ENCODE results near the gene MACROD2. TPM values are rescaled to one million over a fixed set of nuclear protein-coding genes. Genes with fewer than 3 reads are reported as not detected.

MACROD2 gene
- total RNA-seq, 1 donor from 2014 or later: not detected

DNA sequence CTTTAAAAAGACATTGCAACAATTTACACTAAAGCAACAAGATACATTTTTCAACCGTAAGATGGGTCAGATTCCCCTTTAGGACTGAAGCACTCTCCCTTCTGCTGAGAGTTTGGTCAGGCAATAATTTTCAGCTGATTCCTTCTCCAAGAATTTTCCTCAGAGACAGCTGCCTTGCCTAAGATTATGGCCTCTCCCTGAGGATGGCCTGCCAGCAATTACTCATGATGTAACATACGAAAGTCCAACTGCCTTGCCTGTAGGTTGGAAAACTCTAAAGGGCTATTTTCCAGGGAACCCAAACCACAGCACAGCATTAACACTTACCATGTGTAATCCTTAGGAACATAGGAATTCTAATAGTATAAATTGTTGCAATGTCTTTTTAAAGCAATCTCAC, 571.2 kb downstream of the MACROD2 start:
- Mint-ChIP-seq H3K9me3 (peaks cover 27% of the 10 kb centered on the region), H3K27ac (no peak overlapping the region), H3K27me3 (ENCODE audit: low read depth) (no peaks in the 10 kb centered on the region), H3K4me3 (ENCODE audit: low read depth) (no peak overlapping the region), H3K36me3 (ENCODE audit: low read depth) (no peaks in the 10 kb centered on the region), H3K4me1 (ENCODE audit: low read depth) (no peaks in the 10 kb centered on the region)
- DNase-seq (ENCODE audit: low spot score): no peak
- intact Hi-C loops (cut with micrococcal nuclease): no loop called here

DNA sequence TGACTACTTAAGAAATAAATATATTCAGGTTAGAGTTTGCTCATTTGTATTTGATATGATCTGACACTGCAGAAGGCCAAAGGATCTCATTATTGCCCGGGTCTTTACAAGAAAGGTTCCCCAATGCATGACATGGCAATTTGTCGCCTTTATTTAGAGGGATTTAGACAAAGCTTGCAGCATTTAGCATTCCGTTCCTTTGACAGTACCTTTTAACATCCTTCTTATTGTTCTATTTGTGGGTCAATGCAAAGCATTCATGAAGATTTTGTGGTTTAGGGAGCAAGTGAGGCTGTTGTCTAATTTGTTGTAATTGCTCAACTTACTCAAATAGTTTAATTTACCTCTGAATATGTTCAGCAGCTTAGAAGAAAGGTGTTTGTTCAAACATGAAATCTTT, 572.9 kb downstream of the MACROD2 start:
- H3K27me3 Mint-ChIP-seq (ENCODE audit: low read depth): no peaks in the 10 kb centered on the region
- H3K4me3 Mint-ChIP-seq (ENCODE audit: low read depth): no peak overlapping the region
- H3K27ac Mint-ChIP-seq: no peak overlapping the region
- intact Hi-C loops (cut with micrococcal nuclease): no loop called here
- no peaks in the 10 kb centered on the region for H3K4me1 Mint-ChIP-seq (ENCODE audit: low read depth)
- H3K36me3 Mint-ChIP-seq (ENCODE audit: low read depth): no peaks in the 10 kb centered on the region
- DNase-seq (ENCODE audit: low spot score): no peak
- peaks cover 23% of the 10 kb centered on the region for H3K9me3 Mint-ChIP-seq

DNA sequence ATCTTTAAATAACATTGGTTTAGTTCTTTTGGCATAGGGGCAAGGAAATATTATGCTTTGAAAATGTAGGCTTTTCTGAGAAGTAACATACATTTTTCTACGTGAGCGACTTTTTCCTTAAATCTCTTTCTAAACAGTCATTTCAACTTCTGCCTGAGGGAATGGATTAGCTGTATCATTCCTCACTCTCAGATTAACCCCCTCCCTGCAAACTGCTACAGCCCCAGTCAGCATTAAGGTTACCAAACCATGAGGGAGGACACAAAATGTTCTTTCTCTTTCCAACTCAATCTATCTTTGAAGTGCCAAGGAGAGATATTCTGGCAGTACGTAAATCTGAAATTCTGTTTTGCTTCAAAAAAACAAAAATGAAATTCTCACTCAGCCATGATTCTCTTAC, 573.4 kb downstream of the MACROD2 start:
- Mint-ChIP-seq H3K27ac (no peak overlapping the region), H3K4me1 (ENCODE audit: low read depth) (no peaks in the 10 kb centered on the region), H3K36me3 (ENCODE audit: low read depth) (no peaks in the 10 kb centered on the region), H3K9me3 (peaks cover 22% of the 10 kb centered on the region), H3K4me3 (ENCODE audit: low read depth) (no peak overlapping the region), H3K27me3 (ENCODE audit: low read depth) (no peaks in the 10 kb centered on the region)
- intact Hi-C loops (cut with micrococcal nuclease): no loop called here
- no peak for DNase-seq (ENCODE audit: low spot score)

DNA sequence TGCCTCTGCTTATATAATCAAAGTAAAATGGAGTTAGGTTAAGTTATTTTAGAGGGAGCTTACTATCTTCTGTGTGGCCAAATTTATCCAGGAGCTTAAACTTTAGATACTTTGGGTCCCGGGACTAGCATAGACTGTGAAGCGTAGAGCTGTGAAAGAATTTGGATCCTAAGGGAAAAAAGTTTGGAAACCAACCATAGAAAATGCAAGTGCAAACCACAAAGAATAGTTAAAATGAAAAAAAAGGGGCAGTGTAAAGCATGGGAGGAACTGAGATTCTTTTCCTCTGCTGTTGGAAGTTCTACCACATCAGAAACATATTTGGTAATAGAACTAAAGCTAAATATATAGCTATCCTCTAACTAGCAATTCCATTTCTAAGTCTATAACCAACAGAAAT, 574.3 kb downstream of the MACROD2 start:
- intact Hi-C loops (cut with micrococcal nuclease): no loop called here
- H3K9me3 Mint-ChIP-seq: peaks cover 23% of the 10 kb centered on the region
- H3K4me3 Mint-ChIP-seq (ENCODE audit: low read depth): no peak overlapping the region
- H3K4me1 Mint-ChIP-seq (ENCODE audit: low read depth): no peaks in the 10 kb centered on the region
- DNase-seq (ENCODE audit: low spot score): no peak
- H3K27me3 Mint-ChIP-seq (ENCODE audit: low read depth): no peaks in the 10 kb centered on the region
- no peaks in the 10 kb centered on the region for H3K36me3 Mint-ChIP-seq (ENCODE audit: low read depth)
- no peak overlapping the region for H3K27ac Mint-ChIP-seq

DNA sequence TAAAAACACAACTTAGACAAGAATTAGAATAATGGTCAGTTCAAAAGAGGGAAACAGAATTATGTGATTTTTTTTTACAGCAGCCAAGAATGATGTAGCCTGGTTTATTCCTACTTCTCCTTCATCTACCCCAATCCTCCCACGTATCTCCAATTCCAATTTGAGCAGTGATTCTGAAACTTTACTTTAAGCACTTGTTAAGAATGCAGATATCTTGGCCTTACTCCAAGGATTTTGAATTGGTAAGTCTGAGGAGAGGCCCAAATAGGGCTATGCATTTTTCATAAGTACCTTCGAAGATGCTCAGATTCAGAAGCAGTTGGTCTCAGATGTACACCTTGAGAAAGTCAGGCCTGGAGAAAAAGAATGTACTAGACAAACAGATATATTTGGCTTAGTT, 575.5 kb downstream of the MACROD2 start:
- H3K4me3 Mint-ChIP-seq (ENCODE audit: low read depth): no peak overlapping the region
- H3K36me3 Mint-ChIP-seq (ENCODE audit: low read depth): no peaks in the 10 kb centered on the region
- peaks cover 16% of the 10 kb centered on the region for H3K9me3 Mint-ChIP-seq
- no peaks in the 10 kb centered on the region for H3K27me3 Mint-ChIP-seq (ENCODE audit: low read depth)
- DNase-seq (ENCODE audit: low spot score): no peak
- intact Hi-C loops (cut with micrococcal nuclease): no loop called here
- no peak overlapping the region for H3K27ac Mint-ChIP-seq
- H3K4me1 Mint-ChIP-seq (ENCODE audit: low read depth): no peaks in the 10 kb centered on the region

DNA sequence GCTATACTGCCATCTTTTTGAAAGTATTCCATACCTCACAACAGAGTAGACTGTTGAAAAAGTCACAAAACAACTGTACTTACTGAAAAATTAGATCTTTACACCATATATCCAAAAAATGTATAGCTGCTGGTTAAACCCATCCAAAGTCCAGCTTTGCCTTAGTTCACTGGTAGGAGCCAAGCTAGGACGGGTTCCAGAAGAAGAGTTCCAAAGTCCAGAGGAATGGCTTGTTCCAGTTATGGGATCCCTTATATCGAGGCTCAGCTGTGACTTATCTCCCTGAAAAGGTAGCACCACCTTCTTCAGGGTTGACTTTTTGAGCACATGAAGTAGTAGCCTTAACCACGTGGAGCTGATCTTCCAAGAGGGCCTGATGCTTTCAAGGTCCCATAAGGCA, 578.4 kb downstream of the MACROD2 start:
- Mint-ChIP-seq H3K4me3 (ENCODE audit: low read depth) (no peak overlapping the region), H3K4me1 (ENCODE audit: low read depth) (no peaks in the 10 kb centered on the region), H3K27me3 (ENCODE audit: low read depth) (no peaks in the 10 kb centered on the region), H3K36me3 (ENCODE audit: low read depth) (no peaks in the 10 kb centered on the region), H3K9me3 (peaks cover 16% of the 10 kb centered on the region), H3K27ac (no peak overlapping the region)
- intact Hi-C loops (cut with micrococcal nuclease): no loop called here
- DNase-seq (ENCODE audit: low spot score): no peak

DNA sequence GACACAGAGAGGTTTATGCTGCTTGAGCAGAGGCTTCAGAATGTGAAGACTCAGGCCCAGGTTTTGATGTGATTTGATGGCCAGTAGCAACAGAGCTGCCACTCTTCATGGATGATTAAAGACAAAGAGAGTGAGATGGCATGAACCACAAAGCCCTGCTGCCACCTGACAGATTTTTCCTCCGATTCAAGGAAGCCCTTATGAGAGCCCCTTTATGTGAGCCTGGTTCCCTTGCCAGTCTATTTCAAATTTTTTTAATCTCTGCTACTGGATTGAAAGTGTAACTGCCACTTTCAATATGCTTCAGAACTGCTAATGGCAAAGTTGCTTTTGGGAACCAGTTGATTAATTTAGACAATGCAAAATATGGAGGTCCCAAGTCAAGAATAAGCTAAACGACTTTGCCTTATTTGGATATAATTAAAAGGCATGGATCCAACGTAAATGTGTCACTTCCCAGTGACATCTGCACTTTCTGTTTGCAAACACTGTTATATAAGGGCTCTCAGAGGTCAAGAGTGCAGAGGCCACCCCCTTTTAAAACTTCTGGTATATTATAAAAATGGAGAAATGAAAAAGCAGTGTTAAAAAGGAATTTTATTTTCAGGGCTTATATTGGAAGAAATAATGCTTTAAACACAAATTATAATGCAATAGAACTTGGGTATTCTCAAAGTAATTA, 581.0 kb downstream of the MACROD2 start:
- DNase-seq (ENCODE audit: low spot score): no peak
- no peak overlapping the region for H3K4me3 Mint-ChIP-seq (ENCODE audit: low read depth)
- H3K9me3 Mint-ChIP-seq: peaks cover 11% of the 10 kb centered on the region
- H3K36me3 Mint-ChIP-seq (ENCODE audit: low read depth): no peaks in the 10 kb centered on the region
- H3K27ac Mint-ChIP-seq: no peak overlapping the region
- H3K4me1 Mint-ChIP-seq (ENCODE audit: low read depth): no peaks in the 10 kb centered on the region
- intact Hi-C loops (cut with micrococcal nuclease): no loop called here
- H3K27me3 Mint-ChIP-seq (ENCODE audit: low read depth): no peaks in the 10 kb centered on the region

DNA sequence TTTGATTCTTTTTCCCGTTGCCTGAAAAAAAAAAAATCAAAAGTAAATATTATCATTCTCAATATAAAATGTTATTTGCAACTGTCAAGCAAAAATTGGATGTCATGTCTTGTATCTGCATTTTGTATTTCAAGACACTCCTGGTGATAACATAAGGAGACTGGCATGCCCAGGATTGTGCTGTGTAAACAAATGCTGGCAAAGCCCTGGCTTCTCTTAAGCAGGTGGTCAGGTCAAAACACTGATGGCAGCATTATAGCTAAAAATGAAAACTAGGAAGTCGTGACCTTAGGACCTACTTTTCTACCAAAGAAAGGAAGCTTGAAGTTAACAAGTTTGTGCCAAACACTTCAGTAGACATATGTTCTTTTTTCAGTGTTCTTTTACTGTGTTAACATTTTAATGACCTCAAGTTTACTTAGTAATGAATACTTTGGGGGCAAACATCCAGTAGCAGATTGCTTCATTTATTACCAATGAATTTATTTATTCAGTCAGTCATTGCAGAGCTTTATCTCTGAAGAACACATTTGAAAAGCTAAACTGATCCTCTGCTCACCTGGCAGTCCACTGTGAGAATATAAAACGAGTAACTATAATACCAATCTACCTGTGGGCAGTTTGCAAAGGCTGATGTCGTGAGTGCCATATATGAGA, 585.2 kb downstream of the MACROD2 start:
- no peak for DNase-seq (ENCODE audit: low spot score)
- intact Hi-C loops (cut with micrococcal nuclease): no loop called here

DNA sequence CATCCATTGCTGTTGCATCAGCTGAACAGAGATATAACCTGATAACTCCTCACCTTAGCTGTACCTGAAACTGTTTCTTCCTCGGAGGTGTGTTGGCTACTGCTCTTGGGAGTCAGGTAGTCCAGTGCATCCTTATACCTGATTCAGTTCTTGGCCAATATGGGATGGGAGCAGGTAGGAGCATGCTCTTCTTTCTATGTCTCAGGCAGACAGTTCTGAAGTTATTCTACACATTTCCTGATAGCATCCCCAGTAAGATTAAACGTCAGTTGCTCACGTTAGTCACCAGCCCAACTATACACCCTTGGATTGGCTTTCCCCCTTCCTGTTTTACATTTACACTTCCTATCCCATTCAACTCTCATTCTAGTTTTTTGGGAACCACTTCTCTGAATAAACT, 586.4 kb downstream of the MACROD2 start:
- Mint-ChIP-seq H3K36me3 (ENCODE audit: low read depth) (no peaks in the 10 kb centered on the region), H3K27ac (no peak overlapping the region), H3K4me3 (ENCODE audit: low read depth) (no peak overlapping the region), H3K27me3 (ENCODE audit: low read depth) (no peaks in the 10 kb centered on the region), H3K4me1 (ENCODE audit: low read depth) (no peaks in the 10 kb centered on the region), H3K9me3 (peaks cover 17% of the 10 kb centered on the region)
- intact Hi-C loops (cut with micrococcal nuclease): no loop called here
- no peak for DNase-seq (ENCODE audit: low spot score)

More for the DNA sequence above, 585.2 kb downstream of the MACROD2 start:
- H3K9me3 Mint-ChIP-seq: peaks cover 17% of the 10 kb centered on the region
- no peak overlapping the region for H3K4me3 Mint-ChIP-seq (ENCODE audit: low read depth)
- H3K36me3 Mint-ChIP-seq (ENCODE audit: low read depth): no peaks in the 10 kb centered on the region
- no peaks in the 10 kb centered on the region for H3K4me1 Mint-ChIP-seq (ENCODE audit: low read depth)
- H3K27me3 Mint-ChIP-seq (ENCODE audit: low read depth): no peaks in the 10 kb centered on the region
- no peak overlapping the region for H3K27ac Mint-ChIP-seq

DNA sequence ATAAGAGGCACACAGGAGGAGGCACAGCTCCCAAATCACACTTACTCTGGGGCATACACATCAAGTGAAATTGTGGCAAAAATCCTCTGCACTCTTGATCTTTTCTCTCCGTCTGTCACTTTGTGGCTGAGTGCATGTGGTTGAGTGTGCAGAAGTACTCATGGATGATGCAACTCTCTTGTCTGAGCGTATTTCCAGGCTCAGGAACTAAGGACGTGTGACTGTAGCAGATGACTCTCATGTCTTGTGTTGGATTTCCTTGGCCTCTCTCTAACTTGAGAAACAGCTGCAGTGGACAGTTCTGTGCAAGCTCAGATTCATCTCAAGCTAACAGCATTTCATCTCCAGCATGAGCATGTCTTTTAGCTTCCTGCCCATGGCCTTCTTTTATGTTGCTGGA, 587.5 kb downstream of the MACROD2 start:
- H3K9me3 Mint-ChIP-seq: peaks cover 17% of the 10 kb centered on the region
- no peaks in the 10 kb centered on the region for H3K4me1 Mint-ChIP-seq (ENCODE audit: low read depth)
- no peak for DNase-seq (ENCODE audit: low spot score)
- no peak overlapping the region for H3K4me3 Mint-ChIP-seq (ENCODE audit: low read depth)
- H3K27me3 Mint-ChIP-seq (ENCODE audit: low read depth): no peaks in the 10 kb centered on the region
- H3K36me3 Mint-ChIP-seq (ENCODE audit: low read depth): no peaks in the 10 kb centered on the region
- H3K27ac Mint-ChIP-seq: no peak overlapping the region
- intact Hi-C loops (cut with micrococcal nuclease): no loop called here

DNA sequence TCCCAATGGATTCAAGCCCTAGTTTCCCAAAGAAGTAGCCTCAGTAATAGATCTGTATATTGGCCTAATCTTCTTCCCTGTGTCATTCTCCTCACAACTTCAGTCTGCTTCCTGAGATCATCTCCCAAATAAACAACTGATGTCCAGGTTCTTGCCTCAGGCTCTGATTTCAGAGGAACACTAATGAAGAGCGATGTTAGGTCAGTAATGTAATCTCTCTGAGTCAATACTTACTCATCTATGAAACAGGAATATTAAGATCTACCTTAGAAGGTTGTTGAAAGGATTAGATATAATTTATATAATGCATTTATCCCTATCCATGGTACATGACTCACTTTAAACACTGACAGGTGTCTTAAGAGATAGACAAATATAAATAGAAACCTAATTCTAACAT, 588.1 kb downstream of the MACROD2 start:
- H3K27ac Mint-ChIP-seq: no peak overlapping the region
- H3K27me3 Mint-ChIP-seq (ENCODE audit: low read depth): no peaks in the 10 kb centered on the region
- no peak for DNase-seq (ENCODE audit: low spot score)
- intact Hi-C loops (cut with micrococcal nuclease): no loop called here
- no peaks in the 10 kb centered on the region for H3K36me3 Mint-ChIP-seq (ENCODE audit: low read depth)
- H3K4me1 Mint-ChIP-seq (ENCODE audit: low read depth): no peaks in the 10 kb centered on the region
- H3K9me3 Mint-ChIP-seq: peaks cover 16% of the 10 kb centered on the region
- no peak overlapping the region for H3K4me3 Mint-ChIP-seq (ENCODE audit: low read depth)

DNA sequence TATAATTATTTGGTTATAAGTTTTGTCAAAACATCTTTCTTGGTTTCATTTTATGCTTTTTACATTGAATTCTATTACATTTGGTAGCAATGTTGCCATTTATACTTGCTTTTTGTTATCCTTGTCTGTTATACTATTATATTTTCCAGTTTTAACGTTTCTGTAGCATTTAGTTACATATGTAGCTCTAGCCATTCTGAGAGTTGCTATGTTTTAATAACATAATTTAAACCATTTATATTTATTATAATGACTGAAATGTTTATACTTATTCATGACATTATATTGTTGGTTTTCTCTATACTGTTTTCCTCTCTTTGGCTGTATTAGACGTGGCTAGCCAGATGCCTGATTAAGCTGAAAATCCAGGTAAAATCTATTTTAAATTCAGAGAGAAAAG, 594.1 kb downstream of the MACROD2 start:
- intact Hi-C loops (cut with micrococcal nuclease): no loop called here
- Mint-ChIP-seq H3K36me3 (ENCODE audit: low read depth) (no peaks in the 10 kb centered on the region), H3K4me1 (ENCODE audit: low read depth) (no peaks in the 10 kb centered on the region), H3K27ac (no peak overlapping the region), H3K9me3 (peaks cover 4% of the 10 kb centered on the region), H3K4me3 (ENCODE audit: low read depth) (no peak overlapping the region), H3K27me3 (ENCODE audit: low read depth) (no peaks in the 10 kb centered on the region)
- no peak for DNase-seq (ENCODE audit: low spot score)

DNA sequence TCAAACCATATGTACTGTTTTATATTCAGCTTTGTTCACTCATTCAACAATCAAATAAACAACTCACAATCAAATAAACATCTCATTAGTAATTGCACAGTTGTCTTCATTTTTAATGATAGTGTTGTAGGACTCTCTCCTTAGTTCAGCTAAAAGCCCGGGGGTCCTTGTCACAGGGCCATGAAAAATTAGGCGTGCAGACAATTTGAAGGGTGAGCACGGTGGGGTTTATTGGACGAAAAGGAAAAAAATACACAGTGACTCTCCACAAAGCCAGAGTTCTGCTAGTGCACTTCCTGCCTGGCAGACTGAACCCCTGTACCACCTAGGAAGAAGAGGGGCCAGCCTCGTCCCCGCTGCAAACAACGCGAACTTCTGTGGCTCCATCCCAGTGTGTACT, 599.7 kb downstream of the MACROD2 start:
- DNase-seq (ENCODE audit: low spot score): no peak
- Mint-ChIP-seq H3K9me3 (peaks cover 16% of the 10 kb centered on the region), H3K27me3 (ENCODE audit: low read depth) (no peaks in the 10 kb centered on the region), H3K36me3 (ENCODE audit: low read depth) (no peaks in the 10 kb centered on the region), H3K4me3 (ENCODE audit: low read depth) (no peak overlapping the region), H3K4me1 (ENCODE audit: low read depth) (no peaks in the 10 kb centered on the region), H3K27ac (no peak overlapping the region)
- intact Hi-C loops (cut with micrococcal nuclease): no loop called here

All from activated T-helper 2 cell treated with anti-CD3 and anti-CD28 coated beads, Interferon-gamma antibody, Interleukin-2, Interleukin-4, amounts not matched to agents 10 μg/mL and 5 μg/mL and 100 μg/mL, durations not matched to agents 14 hours and 24 hours and 36 hours (primary cell).